GM12891 (cell line): ENCODE measurements around the gene PIKFYVE.
"Not testable (repeated sequence)": the region's sequence is repeated elsewhere in the genome, so short reads cannot be mapped to it uniquely, and the experiment has no call there.

Experiments
- DNase-seq: peaks from one replicate; pipeline ENCODE4 v3.0.0; 2011; ENCODE audit warnings: low spot score; ENCODE audit not compliant: insufficient read length
- FAIRE-seq: peaks from 2 replicates; lab custom pipeline; 2011; peaks lifted over from hg19 to GRCh38; lab: Jason Lieb, UNC
- PAX5 ChIP-seq: IDR thresholded peaks from 2 replicates; pipeline ENCODE4 v1.6.1; 2011; ENCODE audit warnings: low read length, moderate library complexity, mild to moderate bottlenecking; ENCODE audit not compliant: insufficient read depth, severe bottlenecking
- POLR2A ChIP-seq: IDR thresholded peaks from 2 replicates; pipeline ENCODE4 v1.6.1; 2011; ENCODE audit warnings: low read depth, low read length, control low read depth
- POLR2AphosphoS5 ChIP-seq: IDR thresholded peaks from 2 replicates; pipeline ENCODE4 v1.6.1; 2011; ENCODE audit warnings: low read depth, low read length, control low read depth
- POU2F2 ChIP-seq: IDR thresholded peaks from 2 replicates; pipeline ENCODE4 v1.6.1; 2011; ENCODE audit warnings: low read depth, mild to moderate bottlenecking, control low read depth, low read length, moderate library complexity
- SPI1 ChIP-seq: IDR thresholded peaks from 2 replicates; pipeline ENCODE4 v1.6.1; 2011; ENCODE audit warnings: low read depth, low read length, control low read depth
- TAF1 ChIP-seq: IDR thresholded peaks from 2 replicates; pipeline ENCODE4 v1.6.1; 2011; ENCODE audit warnings: low read depth, low read length, control low read depth

Gene PIKFYVE

DNA sequence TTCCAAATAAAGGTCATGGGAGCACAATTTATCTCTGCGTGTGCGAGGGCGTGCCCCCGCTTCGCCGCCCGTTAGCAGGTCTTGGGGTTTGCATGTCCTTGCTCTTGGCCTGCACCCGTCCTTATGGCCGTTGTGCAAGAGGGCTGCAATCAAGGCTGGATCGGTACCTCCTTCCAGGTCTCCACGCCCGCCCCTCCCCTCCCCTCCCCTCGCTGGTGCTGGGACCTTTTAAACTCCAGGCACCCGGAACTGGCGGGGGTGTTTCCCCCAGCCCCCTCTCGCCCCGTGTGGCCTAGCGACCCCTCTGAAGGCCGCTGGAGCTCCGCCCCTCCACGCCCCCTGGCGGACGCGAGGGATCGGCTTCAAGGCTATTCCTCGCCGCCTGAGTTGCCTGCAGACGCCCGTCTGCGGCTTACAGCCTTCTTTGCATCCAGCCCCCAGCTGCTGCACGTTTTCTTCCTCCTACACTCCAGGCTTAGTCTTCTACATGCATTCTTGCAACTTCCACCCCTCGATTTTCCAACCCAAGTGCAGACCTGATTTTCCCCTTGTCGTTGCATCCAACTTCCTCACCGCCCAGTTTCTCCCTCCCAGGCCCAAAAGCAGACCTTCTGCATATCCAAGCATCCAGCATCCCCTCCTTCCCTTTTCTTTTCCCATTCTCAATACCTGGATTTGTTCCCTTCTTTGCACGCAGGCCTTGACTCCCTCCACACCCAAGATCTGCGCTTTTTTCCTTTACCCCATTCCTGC lies 11.8 kb upstream of the PIKFYVE start:
- DNase-seq: peak; percentile 79
- peak; percentile 94 for FAIRE-seq

GRCh38 chr2:208254871-208255556 lies 11.0 kb upstream of the PIKFYVE start, which contains the start of gene IDH1:
TSS of gene IDH1 (minus strand) at chr2:208255071. CDS start at chr2:208251551, 3,520 bp downstream.
- TF ChIP-seq POU2F2 (no peak), POLR2A (no peak), PAX5 (no peak), TAF1 (no peak), POLR2AphosphoS5 (no peak), SPI1 (no peak)
- FAIRE-seq: peak; percentile 91
- peak; percentile 73 for DNase-seq

More for the DNA sequence above, 11.8 kb upstream of the PIKFYVE start:
- TF ChIP-seq TAF1 (no peak), POU2F2 (no peak), POLR2AphosphoS5 (no peak), POLR2A (no peak), PAX5 (no peak), SPI1 (no peak)

- DNase-seq: no peak
- FAIRE-seq: no peak
- TF ChIP-seq SPI1 (no peak), POU2F2 (no peak), POLR2AphosphoS5 (no peak), PAX5 (no peak), POLR2A (no peak), TAF1 (no peak)
Observed at GRCh38 chr2:208255557-208256106, 10.4 kb upstream of the PIKFYVE start.

- FAIRE-seq: no peak
- no peak for DNase-seq
- TF ChIP-seq POLR2A: no peak
- no peak for TF ChIP-seq TAF1
- no peak for TF ChIP-seq PAX5
- no peak for TF ChIP-seq SPI1
- no peak for TF ChIP-seq POLR2AphosphoS5
- no peak for TF ChIP-seq POU2F2
Observed at GRCh38 chr2:208256192-208256782, 9.8 kb upstream of the PIKFYVE start.

- DNase-seq: not testable (repeated sequence)
Observed at GRCh38 chr2:208256849-208257813, 8.9 kb upstream of the PIKFYVE start.

GRCh38 chr2:208265371-208265800 lies 669 bp upstream of the PIKFYVE start:
- FAIRE-seq: no peak
- peak; percentile 30 for DNase-seq
- TF ChIP-seq PAX5: no peak
- TF ChIP-seq SPI1: no peak
- peak; percentile 7; the same call in 1 of the 2 replicates for TF ChIP-seq TAF1

More at GRCh38 chr2:208256849-208257813, 8.9 kb upstream of the PIKFYVE start:
- not testable (repeated sequence) for FAIRE-seq

DNA sequence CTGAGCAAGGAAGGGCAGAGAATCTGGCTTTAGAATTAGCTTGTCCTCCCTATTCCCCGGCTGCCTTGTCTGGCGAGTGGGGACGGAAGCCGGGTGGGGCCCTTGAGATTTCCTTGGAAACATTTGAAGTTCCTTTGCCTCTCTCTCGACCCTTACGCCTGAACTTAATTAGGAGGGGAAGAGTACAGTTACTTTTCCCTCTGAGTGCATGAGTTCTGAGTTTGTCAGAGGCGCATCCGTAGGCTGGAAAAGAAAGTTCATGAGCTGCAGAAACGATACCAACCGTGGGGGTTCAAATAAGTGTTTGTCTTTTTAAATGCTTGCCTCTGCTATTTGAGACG lies 468 bp downstream of the PIKFYVE start:
- DNase-seq: no peak
- FAIRE-seq: no peak
- no peak for TF ChIP-seq SPI1
- no peak for TF ChIP-seq POLR2A
- no peak for TF ChIP-seq TAF1
- TF ChIP-seq PAX5: no peak
- no peak for TF ChIP-seq POU2F2

GRCh38 chr2:208266936-208267335 lies 881 bp downstream of the PIKFYVE start:
- no peak for TF ChIP-seq SPI1
- no peak for TF ChIP-seq PAX5
- TF ChIP-seq POLR2AphosphoS5: no peak
- no peak for TF ChIP-seq POU2F2
- no peak for TF ChIP-seq TAF1
- TF ChIP-seq POLR2A: no peak
- DNase-seq (no peak), FAIRE-seq (peak; percentile 79)

GRCh38 chr2:208267526-208267925 lies 1.5 kb downstream of the PIKFYVE start:
- not testable (repeated sequence) for DNase-seq, FAIRE-seq
